ENCODE data around the gene SLC35F4. TPM values are rescaled to one million over a fixed set of nuclear protein-coding genes. Genes with fewer than 3 reads are reported as not detected.
"Not testable (repeated sequence)": the region's sequence is repeated elsewhere in the genome, so short reads cannot be mapped to it uniquely, and the experiment has no call there.

The SLC35F4 gene
- total and polyA plus RNA-seq, 5 donors from 2014 or later: not detected

GRCh38 chr14:57752142-57752695, 113.7 kb downstream of the SLC35F4 start:
- H3K4me3 ChIP-seq (ENCODE audit: low read depth, low read length); H3K27me3 Mint-ChIP-seq; H3K27ac Mint-ChIP-seq; H3K4me1 Mint-ChIP-seq; H3K27ac ChIP-seq (ENCODE audit: insufficient read depth, low read length, poor library complexity, severe bottlenecking); ATAC-seq (ENCODE audit: low read depth in 2 of 2); DNase-seq; H3K9me3 ChIP-seq (ENCODE audit: control insufficient read depth in 2 of 2, low read length in 2 of 2); H3K9me3 Mint-ChIP-seq; H3K27me3 ChIP-seq (ENCODE audit: control insufficient read depth, insufficient read depth, low read length); H3K4me3 Mint-ChIP-seq; H3K36me3 ChIP-seq (ENCODE audit: control insufficient read depth, insufficient read depth, low read length); H3K36me3 Mint-ChIP-seq; H3K4me1 ChIP-seq (ENCODE audit: control insufficient read depth, insufficient read depth, low read length, poor library complexity, severe bottlenecking): not testable (repeated sequence)

DNA sequence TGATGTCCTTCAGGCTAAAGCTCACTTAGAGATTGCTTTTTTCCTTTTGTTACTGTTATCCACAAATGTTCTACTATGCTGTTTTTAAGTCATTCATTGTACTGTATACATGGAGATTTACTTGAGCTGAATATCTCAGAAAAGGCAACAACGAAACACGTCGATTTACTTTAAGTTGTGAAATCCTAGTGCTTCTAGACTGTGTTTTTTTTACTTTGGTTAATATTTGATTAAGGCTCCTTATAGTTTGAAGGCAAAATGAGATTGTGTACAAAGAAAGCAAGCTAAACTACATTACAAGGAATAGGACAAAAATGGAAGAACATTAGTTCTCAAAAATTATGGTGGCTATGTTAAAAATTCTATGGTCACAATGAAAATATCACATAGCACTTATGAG, 114.5 kb downstream of the SLC35F4 start:
- Histone ChIP-seq H3K4me3 (ENCODE audit: low read depth, low read length) (no peak overlapping the region), H3K27ac (ENCODE audit: insufficient read depth, low read length, poor library complexity, severe bottlenecking) (no peak overlapping the region), H3K9me3 (ENCODE audit: control insufficient read depth in 2 of 2, low read length in 2 of 2) (no peaks in the 10 kb centered on the region), H3K4me1 (ENCODE audit: control insufficient read depth, insufficient read depth, low read length, poor library complexity, severe bottlenecking) (no peaks in the 10 kb centered on the region), H3K36me3 (ENCODE audit: control insufficient read depth, insufficient read depth, low read length) (no peaks in the 10 kb centered on the region), H3K27me3 (ENCODE audit: control insufficient read depth, insufficient read depth, low read length) (no peaks in the 10 kb centered on the region)
- Mint-ChIP-seq H3K4me3 (no peak overlapping the region), H3K36me3 (no peaks in the 10 kb centered on the region), H3K9me3 (peaks cover 0 to 5% (median 0%) of the 10 kb centered on the region in 7 donors), H3K27me3 (no peaks in the 10 kb centered on the region), H3K4me1 (no peaks in the 10 kb centered on the region), H3K27ac (no peak overlapping the region)
- no peak for ATAC-seq (ENCODE audit: low read depth in 2 of 2)
- DNase-seq: no peak

DNA sequence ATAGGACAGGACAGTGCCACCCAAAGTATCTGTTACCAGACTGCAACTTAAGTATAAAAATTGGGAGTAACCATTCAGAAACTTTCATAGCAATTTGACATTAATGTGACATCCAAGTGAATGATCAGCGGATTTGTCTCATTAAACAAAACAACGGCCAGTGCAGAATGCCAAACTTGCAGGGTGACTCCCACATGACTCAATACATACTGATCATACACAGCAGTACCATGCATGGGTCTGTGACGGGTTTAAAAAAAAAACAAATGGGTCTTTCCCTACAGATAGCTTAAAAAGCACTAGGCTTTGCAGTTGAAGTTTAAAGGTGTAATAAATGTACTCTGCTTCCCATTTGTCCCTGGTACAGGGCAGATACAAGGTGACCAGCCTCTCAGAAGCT, 116.6 kb downstream of the SLC35F4 start:
- Mint-ChIP-seq H3K27ac (no peak overlapping the region), H3K9me3 (peaks cover 0 to 9% (median 0%) of the 10 kb centered on the region in 7 donors), H3K27me3 (no peaks in the 10 kb centered on the region), H3K36me3 (no peaks in the 10 kb centered on the region), H3K4me1 (no peaks in the 10 kb centered on the region), H3K4me3 (no peak overlapping the region)
- DNase-seq: no peak
- Histone ChIP-seq H3K4me3 (ENCODE audit: low read depth, low read length) (no peak overlapping the region), H3K9me3 (ENCODE audit: control insufficient read depth in 2 of 2, low read length in 2 of 2) (no peaks in the 10 kb centered on the region), H3K27me3 (ENCODE audit: control insufficient read depth, insufficient read depth, low read length) (no peaks in the 10 kb centered on the region), H3K36me3 (ENCODE audit: control insufficient read depth, insufficient read depth, low read length) (no peaks in the 10 kb centered on the region), H3K4me1 (ENCODE audit: control insufficient read depth, insufficient read depth, low read length, poor library complexity, severe bottlenecking) (no peaks in the 10 kb centered on the region), H3K27ac (ENCODE audit: insufficient read depth, low read length, poor library complexity, severe bottlenecking) (no peak overlapping the region)
- ATAC-seq (ENCODE audit: low read depth in 2 of 2): no peak

GRCh38 chr14:57748279-57748678, 117.6 kb downstream of the SLC35F4 start:
- Histone ChIP-seq H3K4me1 (ENCODE audit: control insufficient read depth, insufficient read depth, low read length, poor library complexity, severe bottlenecking) (no peaks in the 10 kb centered on the region), H3K4me3 (ENCODE audit: low read depth, low read length) (no peak overlapping the region), H3K9me3 (ENCODE audit: control insufficient read depth in 2 of 2, low read length in 2 of 2) (no peaks in the 10 kb centered on the region), H3K36me3 (ENCODE audit: control insufficient read depth, insufficient read depth, low read length) (no peaks in the 10 kb centered on the region), H3K27ac (ENCODE audit: insufficient read depth, low read length, poor library complexity, severe bottlenecking) (no peak overlapping the region), H3K27me3 (ENCODE audit: control insufficient read depth, insufficient read depth, low read length) (no peaks in the 10 kb centered on the region)
- peaks cover 0 to 11% (median 0%) of the 10 kb centered on the region in 7 donors for H3K9me3 Mint-ChIP-seq
- no peaks in the 10 kb centered on the region for H3K4me1 Mint-ChIP-seq
- H3K27ac Mint-ChIP-seq: no peak overlapping the region
- DNase-seq (no peak), ATAC-seq (ENCODE audit: low read depth in 2 of 2) (no peak)
- no peak overlapping the region for H3K4me3 Mint-ChIP-seq
- H3K36me3 Mint-ChIP-seq: no peaks in the 10 kb centered on the region
- no peaks in the 10 kb centered on the region for H3K27me3 Mint-ChIP-seq

DNA sequence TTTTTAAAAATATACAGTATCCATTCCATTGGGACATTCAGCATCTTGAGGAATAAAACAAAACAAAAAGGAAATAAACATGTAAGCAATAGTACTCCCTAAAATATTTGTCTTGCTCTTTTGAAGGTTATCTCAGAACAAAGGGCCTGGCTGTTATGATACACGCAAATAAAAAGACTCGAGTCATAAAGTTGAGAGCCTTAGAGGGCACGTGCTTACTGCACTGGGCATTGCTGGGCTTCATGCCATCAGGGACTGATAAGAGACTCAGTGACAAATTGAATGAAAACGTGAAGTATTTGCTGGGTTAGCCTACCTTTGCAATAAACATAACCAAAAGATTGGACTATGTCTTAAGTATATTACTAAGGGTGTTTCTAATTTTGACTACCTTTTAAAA, 118.9 kb downstream of the SLC35F4 start:
- H3K4me1 ChIP-seq (ENCODE audit: control insufficient read depth, insufficient read depth, low read length, poor library complexity, severe bottlenecking): no peaks in the 10 kb centered on the region
- Mint-ChIP-seq H3K4me1 (no peaks in the 10 kb centered on the region), H3K27ac (no peak overlapping the region), H3K27me3 (no peaks in the 10 kb centered on the region), H3K9me3 (peaks cover 0 to 16% (median 3%) of the 10 kb centered on the region in 7 donors), H3K36me3 (no peaks in the 10 kb centered on the region), H3K4me3 (no peak overlapping the region)
- ATAC-seq (ENCODE audit: low read depth in 2 of 2) (no peak), DNase-seq (no peak)
- no peaks in the 10 kb centered on the region for H3K9me3 ChIP-seq (ENCODE audit: control insufficient read depth in 2 of 2, low read length in 2 of 2)
- H3K27ac ChIP-seq (ENCODE audit: insufficient read depth, low read length, poor library complexity, severe bottlenecking): no peak overlapping the region
- no peaks in the 10 kb centered on the region for H3K36me3 ChIP-seq (ENCODE audit: control insufficient read depth, insufficient read depth, low read length)
- H3K4me3 ChIP-seq (ENCODE audit: low read depth, low read length): no peak overlapping the region
- no peaks in the 10 kb centered on the region for H3K27me3 ChIP-seq (ENCODE audit: control insufficient read depth, insufficient read depth, low read length)

DNA sequence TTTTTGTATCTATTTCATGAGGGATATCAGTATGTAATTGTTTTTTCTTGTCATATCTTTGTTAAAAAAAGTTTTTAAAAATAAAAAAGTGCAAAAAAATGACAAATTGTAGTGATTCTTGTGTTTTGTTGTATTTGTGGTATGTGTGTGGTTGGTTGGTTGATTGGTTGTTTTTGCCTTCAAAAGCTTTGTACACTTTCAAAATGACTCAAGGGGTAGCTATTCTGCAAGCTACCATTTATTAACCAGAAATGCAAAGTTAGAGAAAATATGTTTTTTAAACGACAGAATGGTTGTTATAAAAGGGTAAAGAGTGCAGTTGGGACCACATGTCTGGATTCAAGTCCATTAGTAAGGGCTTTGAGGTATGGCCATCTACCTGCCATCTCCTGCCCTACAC, 119.3 kb downstream of the SLC35F4 start:
- no peak for DNase-seq
- Mint-ChIP-seq H3K27ac (no peak overlapping the region), H3K4me3 (no peak overlapping the region), H3K27me3 (no peaks in the 10 kb centered on the region), H3K4me1 (no peaks in the 10 kb centered on the region), H3K36me3 (no peaks in the 10 kb centered on the region), H3K9me3 (peaks cover 0 to 18% (median 3%) of the 10 kb centered on the region in 7 donors)
- Histone ChIP-seq H3K9me3 (ENCODE audit: control insufficient read depth in 2 of 2, low read length in 2 of 2) (no peaks in the 10 kb centered on the region), H3K27ac (ENCODE audit: insufficient read depth, low read length, poor library complexity, severe bottlenecking) (no peak overlapping the region), H3K4me1 (ENCODE audit: control insufficient read depth, insufficient read depth, low read length, poor library complexity, severe bottlenecking) (no peaks in the 10 kb centered on the region), H3K36me3 (ENCODE audit: control insufficient read depth, insufficient read depth, low read length) (no peaks in the 10 kb centered on the region), H3K4me3 (ENCODE audit: low read depth, low read length) (no peak overlapping the region), H3K27me3 (ENCODE audit: control insufficient read depth, insufficient read depth, low read length) (no peaks in the 10 kb centered on the region)
- ATAC-seq (ENCODE audit: low read depth in 2 of 2): no peak

- H3K9me3 Mint-ChIP-seq: peaks cover 0 to 18% (median 5%) of the 10 kb centered on the region in 7 donors
- Histone ChIP-seq H3K36me3 (ENCODE audit: control insufficient read depth, insufficient read depth, low read length) (no peaks in the 10 kb centered on the region), H3K9me3 (ENCODE audit: control insufficient read depth in 2 of 2, low read length in 2 of 2) (no peaks in the 10 kb centered on the region), H3K4me3 (ENCODE audit: low read depth, low read length) (no peak overlapping the region), H3K27ac (ENCODE audit: insufficient read depth, low read length, poor library complexity, severe bottlenecking) (no peak overlapping the region), H3K27me3 (ENCODE audit: control insufficient read depth, insufficient read depth, low read length) (no peaks in the 10 kb centered on the region), H3K4me1 (ENCODE audit: control insufficient read depth, insufficient read depth, low read length, poor library complexity, severe bottlenecking) (no peaks in the 10 kb centered on the region)
- H3K27me3 Mint-ChIP-seq: no peaks in the 10 kb centered on the region
- DNase-seq (no peak), ATAC-seq (ENCODE audit: low read depth in 2 of 2) (no peak)
- H3K36me3 Mint-ChIP-seq: no peaks in the 10 kb centered on the region
- no peak overlapping the region for H3K4me3 Mint-ChIP-seq
- H3K4me1 Mint-ChIP-seq: no peaks in the 10 kb centered on the region
- no peak overlapping the region for H3K27ac Mint-ChIP-seq
Measured at GRCh38 chr14:57739516-57739915, 126.4 kb downstream of the SLC35F4 start.

GRCh38 chr14:57737598-57737997, 128.3 kb downstream of the SLC35F4 start:
- no peaks in the 10 kb centered on the region for H3K36me3 Mint-ChIP-seq
- ATAC-seq (ENCODE audit: low read depth in 2 of 2) (no peak), DNase-seq (no peak)
- Histone ChIP-seq H3K4me3 (ENCODE audit: low read depth, low read length) (no peak overlapping the region), H3K36me3 (ENCODE audit: control insufficient read depth, insufficient read depth, low read length) (no peaks in the 10 kb centered on the region), H3K4me1 (ENCODE audit: control insufficient read depth, insufficient read depth, low read length, poor library complexity, severe bottlenecking) (no peaks in the 10 kb centered on the region), H3K9me3 (ENCODE audit: control insufficient read depth in 2 of 2, low read length in 2 of 2) (no peaks in the 10 kb centered on the region), H3K27me3 (ENCODE audit: control insufficient read depth, insufficient read depth, low read length) (no peaks in the 10 kb centered on the region), H3K27ac (ENCODE audit: insufficient read depth, low read length, poor library complexity, severe bottlenecking) (no peak overlapping the region)
- peaks cover 0 to 7% (median 5%) of the 10 kb centered on the region in 7 donors for H3K9me3 Mint-ChIP-seq
- no peaks in the 10 kb centered on the region for H3K27me3 Mint-ChIP-seq
- H3K4me3 Mint-ChIP-seq: no peak overlapping the region
- no peak overlapping the region for H3K27ac Mint-ChIP-seq
- no peaks in the 10 kb centered on the region for H3K4me1 Mint-ChIP-seq

Data from CD4-positive, CD25-positive, alpha-beta regulatory T cell (primary cell).